Measurements from ENCODE around the gene MACF1.
"Not testable (repeated sequence)": the region's sequence is repeated elsewhere in the genome, so short reads cannot be mapped to it uniquely, and the experiment has no call there.

- TF ChIP-seq CTCF (IDR thresholded peaks at IDR 0.05; ENCODE audit: insufficient read depth, low read depth, low read length); EZH2 (IDR thresholded peaks at IDR 0.05; ENCODE audit: insufficient read depth, low read length): not testable (repeated sequence)
Measured at GRCh38 chr1:39493043-39493810, 288.7 kb downstream of the MACF1 start.
